DMS 273 (cell line): ENCODE measurements around the gene EXTL2.
"Not testable (repeated sequence)": the region's sequence is repeated elsewhere in the genome, so short reads cannot be mapped to it uniquely, and the experiment has no call there.

Experiments used
- DNase-seq: peaks from one replicate; lab custom pipeline; 2025; ENCODE audit not compliant: unreplicated experiment; lab: John Stamatoyannopoulos, UW

EXTL2 gene

GRCh38 chr1:100861379-100861778 is 33.3 kb downstream of the EXTL2 start:
- no peak for DNase-seq

DNA sequence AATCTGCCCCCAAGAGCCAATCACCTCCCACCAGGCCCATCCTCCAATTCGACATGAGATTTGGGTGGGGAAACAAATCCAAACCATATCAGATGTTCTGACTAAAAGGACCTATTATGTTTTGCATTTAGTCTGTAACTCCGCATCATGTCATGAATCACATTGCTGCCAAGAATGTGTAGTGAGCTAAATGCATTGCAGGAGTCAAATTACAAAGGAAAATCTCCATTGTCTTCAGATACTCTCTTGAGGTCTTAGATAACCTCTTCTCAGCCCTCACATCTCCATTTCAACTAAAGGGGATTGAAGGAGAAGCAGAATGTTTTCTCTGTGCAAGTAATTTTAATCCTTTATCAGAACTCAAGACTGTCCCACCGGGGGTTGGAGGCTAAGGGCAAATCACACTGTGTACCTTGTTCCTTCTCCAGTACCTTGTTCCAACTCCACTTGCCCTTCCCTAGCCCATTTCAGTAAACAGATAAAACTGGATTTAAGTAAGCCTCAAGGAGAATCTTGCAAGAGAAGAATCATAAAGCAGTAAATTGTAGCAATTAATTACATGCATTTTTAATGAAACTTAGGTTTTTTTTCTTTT is 34.1 kb downstream of the EXTL2 start:
- DNase-seq, result peak; percentile 24

GRCh38 chr1:100855116-100855515 is 39.5 kb downstream of the EXTL2 start:
- not testable (repeated sequence) for DNase-seq

GRCh38 chr1:100852976-100853375 is 41.7 kb downstream of the EXTL2 start:
- DNase-seq, result no peak

DNA sequence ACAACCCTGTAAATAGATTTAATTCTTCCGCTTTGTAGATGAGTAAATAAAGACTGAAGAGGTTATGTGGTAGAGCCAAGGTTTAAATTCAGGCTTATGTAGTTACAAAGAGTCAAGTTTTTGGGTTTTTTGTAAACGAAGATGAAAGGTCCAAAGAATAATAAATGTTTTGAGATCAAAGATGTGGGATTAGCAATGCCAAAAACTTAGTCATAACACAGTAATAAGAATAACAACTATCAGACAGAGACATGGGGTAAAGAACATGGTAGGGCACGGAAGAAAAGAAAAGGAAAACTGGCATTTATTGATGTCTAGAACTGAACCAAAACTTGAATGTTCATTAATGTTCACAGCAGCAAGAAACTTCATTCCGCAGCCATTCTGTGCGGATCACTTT is 42.9 kb downstream of the EXTL2 start:
- DNase-seq, result no peak

GRCh38 chr1:100847361-100848082 is 47.1 kb downstream of the EXTL2 start:
- no peak for DNase-seq

GRCh38 chr1:100843160-100843559 is 51.5 kb downstream of the EXTL2 start:
- not testable (repeated sequence) for DNase-seq

- no peak for DNase-seq
Observed at GRCh38 chr1:100835866-100836842, 58.5 kb downstream of the EXTL2 start.

- peak; percentile 49 for DNase-seq
Observed at GRCh38 chr1:100834777-100835660, 59.6 kb downstream of the EXTL2 start.

DNA sequence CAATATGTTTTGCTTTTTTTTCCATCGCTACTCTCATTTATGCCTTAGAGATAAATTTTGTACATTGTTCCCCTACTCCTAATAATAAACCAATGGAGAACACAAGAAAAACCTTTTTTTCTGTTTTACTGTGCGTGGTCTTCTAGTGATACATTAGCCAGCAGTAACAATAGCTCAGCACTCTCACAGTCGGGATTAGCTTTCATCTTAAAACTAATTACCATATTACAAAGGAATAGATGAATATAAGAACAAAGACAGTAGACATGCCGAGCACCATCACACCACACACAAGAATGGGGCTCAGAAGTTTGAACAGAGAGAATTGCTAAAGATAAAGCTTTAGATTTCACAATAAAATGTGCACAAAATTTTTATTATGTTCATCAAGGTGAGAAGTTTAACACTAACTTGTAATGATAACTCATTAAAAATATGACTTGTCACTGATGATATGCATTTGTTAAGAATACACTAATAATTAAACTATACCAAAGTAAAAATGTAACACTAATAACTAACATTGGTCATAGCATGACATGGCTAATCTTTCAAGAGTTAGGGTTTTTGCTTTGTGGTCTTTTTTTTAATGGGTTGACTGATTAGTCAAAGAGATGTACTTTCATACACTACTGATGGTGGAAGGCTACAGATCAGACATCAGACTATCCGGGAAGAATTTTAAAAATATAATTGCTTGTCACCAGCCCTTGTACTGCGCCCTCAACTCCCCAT is 61.8 kb downstream of the EXTL2 start:
- no peak for DNase-seq

- not testable (repeated sequence) for DNase-seq
Observed at GRCh38 chr1:100825666-100826065, 69.0 kb downstream of the EXTL2 start.
